Stimulated activated CD4-positive, alpha-beta T cell treated with anti-CD3 and anti-CD28 coated beads, Interleukin-1b, Interleukin-23, amount 100 ng/mL, for 1 hour (primary cell): ENCODE measurements around the gene C6orf89.

Source experiments
- DNase-seq, 2 donors: peaks; one replicate each; pipeline ENCODE4 v3.0.0-alpha.2; 2020; ENCODE audit warnings: low read depth in 2 of 2

Gene C6orf89

DNA sequence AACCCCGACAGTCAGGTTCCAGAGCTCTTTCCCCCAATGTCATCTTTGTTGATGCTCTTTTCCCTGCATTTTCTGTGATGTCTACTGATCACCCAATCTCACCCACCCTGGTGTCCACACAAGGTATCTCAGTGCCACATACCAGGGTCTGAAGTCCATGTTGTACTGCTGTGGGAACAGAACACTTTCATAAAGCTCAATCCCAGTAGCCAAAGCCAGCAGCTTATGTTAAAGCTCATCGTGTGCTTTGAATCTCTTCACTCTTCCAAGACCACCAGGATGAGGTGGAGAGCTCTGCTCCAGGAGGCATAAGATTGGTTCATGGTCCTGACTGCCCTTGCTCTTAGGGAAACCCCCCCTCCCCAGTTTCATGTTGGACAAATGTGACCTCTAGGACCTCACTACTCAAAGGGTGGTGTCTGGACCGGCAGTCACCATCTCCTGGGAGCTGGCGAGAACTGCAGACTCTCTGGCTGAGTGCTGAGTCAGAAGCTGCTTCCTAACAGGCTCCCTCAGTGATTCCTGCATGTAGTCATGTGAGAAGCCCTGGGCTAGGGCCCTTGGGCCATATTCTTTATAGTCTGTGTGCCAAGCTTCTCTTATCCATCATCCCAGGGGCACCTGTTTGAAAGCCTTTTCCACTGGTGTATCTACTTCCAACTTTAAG, 33.1 kb upstream of the C6orf89 start:
- no peak for DNase-seq

- no peak for DNase-seq
Observed at GRCh38 chr6:36853325-36853724, 32.4 kb upstream of the C6orf89 start.

- no peak for DNase-seq
Observed at GRCh38 chr6:36855750-36856149, 30.0 kb upstream of the C6orf89 start.

DNA sequence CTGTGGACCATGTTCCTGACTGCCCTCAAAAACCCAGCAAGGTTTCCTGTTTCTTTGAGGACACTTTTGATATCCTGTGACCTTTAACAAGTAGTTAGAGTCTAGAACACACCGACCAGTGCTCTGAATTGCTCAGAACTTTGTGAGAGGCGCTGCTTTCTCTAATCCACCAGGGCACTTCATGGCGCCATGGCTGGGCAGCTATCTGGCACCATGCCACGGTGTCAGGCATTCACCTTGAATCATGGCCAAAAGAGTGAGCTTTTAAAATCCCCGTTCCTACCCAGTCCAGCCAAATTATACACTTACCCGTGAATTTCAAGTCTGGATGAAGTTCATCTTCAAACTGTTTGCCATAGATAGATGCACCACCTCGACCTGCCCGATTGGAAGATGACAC, 29.5 kb upstream of the C6orf89 start:
- no peak for DNase-seq

- DNase-seq: no peak
Observed at GRCh38 chr6:36857325-36857724, 28.4 kb upstream of the C6orf89 start.

GRCh38 chr6:36858407-36858981, 27.3 kb upstream of the C6orf89 start:
- DNase-seq: no peak

- no peak for DNase-seq
Observed at GRCh38 chr6:36860126-36860525, 25.6 kb upstream of the C6orf89 start.

DNA sequence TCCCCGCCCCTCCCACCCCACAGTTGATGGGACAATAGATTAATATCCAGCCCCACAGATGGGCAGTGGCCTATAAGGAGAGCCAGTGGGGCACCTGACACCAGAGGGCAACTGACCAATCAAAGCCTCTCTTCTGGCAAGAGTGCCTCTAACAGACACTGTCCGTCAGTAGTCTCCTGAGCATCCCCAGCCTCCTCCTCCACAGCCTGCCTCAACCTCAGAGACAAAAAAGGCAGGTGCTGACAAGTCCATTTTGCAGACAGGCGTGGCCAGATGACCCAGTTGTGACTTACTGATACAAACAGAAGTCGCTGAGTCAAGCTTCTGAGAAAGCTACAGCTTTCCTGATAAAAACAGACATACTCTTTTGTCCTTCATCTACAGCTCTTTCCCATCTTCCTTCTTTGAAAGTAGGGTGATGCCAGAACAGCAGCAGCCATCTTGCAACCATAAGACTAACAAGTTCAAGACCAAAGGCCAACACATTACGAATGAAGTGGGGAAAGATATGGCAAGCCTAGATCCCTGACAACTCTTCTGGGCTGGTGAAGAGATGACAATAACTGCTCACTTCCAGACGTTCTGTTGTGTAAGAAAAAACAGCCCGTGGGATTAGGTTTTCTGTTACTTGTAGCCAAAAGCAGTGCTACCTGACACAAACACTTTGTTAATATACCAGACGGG, 23.4 kb upstream of the C6orf89 start:
- no peak for DNase-seq

GRCh38 chr6:36862848-36863382, 22.8 kb upstream of the C6orf89 start:
- DNase-seq: no peak

DNA sequence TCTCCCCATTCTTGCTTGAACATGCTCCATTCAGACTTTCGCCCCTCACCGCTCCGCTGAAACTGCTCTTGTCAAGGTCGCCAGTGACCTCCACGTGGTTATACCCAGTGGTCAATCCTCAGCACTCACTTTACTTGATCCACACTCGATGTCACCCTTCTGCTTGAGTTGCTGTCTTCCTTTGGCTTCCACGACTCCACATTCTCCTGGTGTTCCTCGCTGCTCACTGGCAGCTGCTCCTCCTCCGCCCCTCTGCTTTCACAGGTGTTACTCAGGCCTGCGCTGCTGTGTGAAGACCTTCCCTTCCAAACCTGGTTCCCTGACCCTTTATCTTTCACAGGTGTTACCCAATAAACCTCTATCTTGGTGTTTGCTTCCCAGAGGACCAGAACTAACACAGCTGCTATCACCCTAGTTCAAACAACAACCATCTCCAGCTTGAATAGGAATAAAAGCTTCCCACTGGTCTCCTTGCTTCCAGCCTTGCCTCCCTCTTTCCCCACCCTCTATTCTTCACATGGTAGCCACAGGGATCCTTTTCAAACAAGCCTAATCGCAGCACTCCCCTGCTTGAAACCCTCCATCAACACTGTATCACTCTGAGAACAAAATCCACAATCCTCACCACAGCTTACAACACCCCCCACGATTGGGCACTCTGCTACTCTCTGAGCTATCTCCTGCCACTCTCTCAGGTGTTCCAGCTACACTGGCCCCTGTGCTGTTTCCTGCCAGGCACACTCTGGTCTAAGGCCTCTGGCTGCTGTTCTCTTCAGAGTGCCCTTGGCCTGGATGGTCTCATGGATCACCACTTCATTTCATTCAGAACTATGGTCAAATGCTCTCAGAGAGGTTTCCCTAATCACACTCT, 21.8 kb upstream of the C6orf89 start:
- DNase-seq: no peak

DNA sequence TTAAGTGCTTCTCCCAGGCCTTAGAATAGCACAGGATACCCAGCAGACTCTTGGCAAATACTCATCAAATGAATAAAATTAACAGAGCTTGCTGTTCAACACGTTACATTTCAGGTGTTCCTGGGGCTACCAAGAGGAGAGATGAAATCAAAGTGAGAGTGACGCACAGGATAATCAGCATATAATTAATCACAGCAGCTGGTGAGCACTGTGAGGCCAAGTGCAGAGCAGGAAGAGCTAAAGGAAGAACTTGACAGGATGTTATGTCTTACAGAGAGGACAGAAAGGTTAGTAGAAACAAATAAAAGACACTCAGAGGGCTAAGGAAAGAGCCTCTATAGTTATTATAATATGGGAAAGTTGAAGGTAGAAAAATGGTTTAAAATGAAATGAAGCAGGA, 19.9 kb upstream of the C6orf89 start:
- DNase-seq: no peak

- DNase-seq: no peak
Observed at GRCh38 chr6:36867471-36868224, 18.1 kb upstream of the C6orf89 start.

- DNase-seq: no peak
Observed at GRCh38 chr6:36871686-36872085, 14.1 kb upstream of the C6orf89 start.

- DNase-seq: no peak
Observed at GRCh38 chr6:36873115-36873514, 12.6 kb upstream of the C6orf89 start.

- DNase-seq: no peak
Observed at GRCh38 chr6:36873612-36874442, 11.9 kb upstream of the C6orf89 start.

DNA sequence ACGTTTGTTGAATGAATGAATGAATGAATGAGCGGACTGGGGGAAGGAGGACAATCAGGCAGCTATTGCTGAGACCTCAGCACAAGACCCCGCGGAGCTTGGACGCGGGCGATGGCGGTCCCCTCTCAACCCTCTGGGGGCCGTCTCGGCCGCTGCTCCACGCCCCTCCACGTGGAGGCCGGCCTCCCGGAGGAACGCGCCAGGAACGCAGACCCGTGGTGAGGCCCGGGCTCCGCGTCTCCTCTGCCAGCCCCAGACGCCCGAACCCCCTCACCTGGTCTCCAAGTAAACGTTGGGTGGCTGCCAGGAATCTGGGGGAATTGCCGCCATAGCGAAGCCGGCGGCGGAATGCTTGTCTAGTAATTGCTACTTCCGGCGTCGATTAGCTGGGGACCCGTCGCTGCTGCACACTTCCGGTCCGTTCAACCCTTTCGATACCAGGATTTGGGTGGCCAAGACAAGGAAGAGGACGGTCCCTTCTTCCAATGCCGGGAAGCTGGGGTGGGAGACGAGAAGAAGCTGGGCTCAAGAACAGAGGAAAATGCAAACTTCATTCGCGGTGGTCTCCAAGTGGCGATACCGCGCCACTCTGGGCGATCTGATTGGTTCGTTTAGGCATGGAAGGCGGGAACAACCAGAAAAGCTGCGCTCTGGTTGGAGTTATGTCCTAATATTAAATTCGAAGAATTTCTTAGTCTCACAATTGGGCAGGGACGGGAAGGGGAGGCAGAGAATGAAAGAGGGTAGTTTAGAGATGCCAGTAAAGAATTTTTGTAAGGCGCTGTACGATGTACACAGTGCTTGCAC, 11.1 kb upstream of the C6orf89 start, which contains the start of gene PPIL1:
TSS of gene PPIL1 (minus strand) at position 361 of the 807 bp plus-strand sequence. CDS start at position 330, 31 bp downstream.
- DNase-seq: peak; percentile 58 to 62

DNA sequence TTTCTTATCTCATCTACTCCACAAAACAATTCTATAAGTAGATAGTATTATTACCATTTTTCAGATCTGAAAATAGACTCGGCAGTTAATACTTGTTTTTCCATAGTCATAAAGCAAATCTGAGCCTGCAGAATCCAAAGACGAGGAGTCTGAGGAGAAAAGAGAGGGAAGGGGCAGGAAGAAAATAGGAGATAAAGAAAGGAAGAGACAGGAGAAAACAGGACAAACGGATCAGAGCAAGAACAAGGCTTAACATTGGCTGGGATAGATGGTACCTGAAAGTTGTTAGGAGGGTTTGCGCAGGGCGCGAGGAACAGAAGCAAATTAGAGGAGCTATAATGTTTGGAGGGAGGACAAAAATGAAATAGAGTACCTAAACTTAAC, 10.5 kb upstream of the C6orf89 start:
- DNase-seq: no peak

DNA sequence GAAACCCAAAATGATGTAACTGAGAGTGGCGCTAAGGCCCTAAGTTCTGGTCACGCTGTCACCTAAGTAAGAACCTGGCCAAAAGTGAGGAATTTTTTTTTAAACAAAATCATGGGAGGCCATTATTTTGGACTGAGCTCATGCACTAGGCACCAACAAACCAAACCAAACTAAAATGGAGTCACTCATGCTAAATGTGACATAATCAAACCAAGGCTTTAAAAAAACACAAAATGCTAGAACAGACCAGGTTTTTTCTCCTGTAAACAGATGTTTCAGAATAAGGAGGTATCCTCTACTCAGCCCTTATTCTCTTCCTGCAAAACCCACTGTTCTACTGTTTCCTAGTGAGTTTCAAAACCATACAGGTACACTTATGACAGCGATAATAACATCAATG, 1.1 kb upstream of the C6orf89 start:
- DNase-seq: no peak

- DNase-seq: no peak
Observed at GRCh38 chr6:36886950-36887618, 1.3 kb downstream of the C6orf89 start.
